A204.1 (cell line): ENCODE data around the gene SINHCAF.
"Not testable (repeated sequence)": the region's sequence is repeated elsewhere in the genome, so short reads cannot be mapped to it uniquely, and the experiment has no call there.

ENCODE experiments used
- FAIRE-seq: peaks from 2 replicates; lab custom pipeline; 2012; peaks lifted over from hg19 to GRCh38; lab: Jason Lieb, UNC

Gene SINHCAF

DNA sequence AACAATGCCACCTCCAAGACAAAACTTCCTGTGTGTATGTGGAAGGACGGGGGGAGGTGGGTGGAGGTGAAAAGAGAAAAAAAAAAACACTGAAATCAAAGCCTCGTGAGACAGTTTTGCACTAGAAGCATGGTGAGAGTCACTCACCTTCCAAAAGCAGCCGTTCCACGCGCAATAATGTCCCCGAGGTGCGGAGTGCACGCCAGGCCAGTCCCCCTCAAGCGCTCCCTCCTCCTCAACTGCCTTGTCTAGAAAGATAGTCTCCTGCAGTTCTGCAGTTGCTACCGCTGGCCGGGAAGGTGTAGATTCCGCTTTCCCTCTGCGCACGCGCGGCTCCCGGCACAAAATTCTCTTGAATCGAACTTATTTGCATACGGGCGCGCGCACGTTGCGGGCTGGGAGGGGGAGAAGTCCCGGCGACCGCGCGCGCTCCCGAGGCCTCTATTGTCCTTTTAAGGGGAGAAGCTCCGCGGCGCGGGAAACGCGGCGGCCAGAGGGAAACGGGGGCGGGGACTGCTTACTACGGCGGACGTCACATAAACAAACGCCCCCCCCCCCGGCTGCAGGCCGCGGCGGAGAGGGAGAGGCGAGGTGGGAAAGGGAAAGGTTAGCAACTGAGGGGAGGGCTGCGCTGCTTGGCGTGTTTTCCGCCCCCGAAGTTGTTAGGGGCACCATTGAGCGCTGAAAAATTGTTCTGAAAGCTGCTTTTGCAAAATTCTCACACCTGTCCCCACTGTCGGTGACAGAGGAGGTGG is at the start of gene SINHCAF:
TSS of gene SINHCAF (minus strand) at position 274 of the 755 bp plus-strand sequence. CDS start 27,946 bp downstream, outside the sequence.
- peak; percentile 47 for FAIRE-seq

GRCh38 chr12:31375422-31375821 is 49.5 kb upstream of the SINHCAF start:
- not testable (repeated sequence) for FAIRE-seq

DNA sequence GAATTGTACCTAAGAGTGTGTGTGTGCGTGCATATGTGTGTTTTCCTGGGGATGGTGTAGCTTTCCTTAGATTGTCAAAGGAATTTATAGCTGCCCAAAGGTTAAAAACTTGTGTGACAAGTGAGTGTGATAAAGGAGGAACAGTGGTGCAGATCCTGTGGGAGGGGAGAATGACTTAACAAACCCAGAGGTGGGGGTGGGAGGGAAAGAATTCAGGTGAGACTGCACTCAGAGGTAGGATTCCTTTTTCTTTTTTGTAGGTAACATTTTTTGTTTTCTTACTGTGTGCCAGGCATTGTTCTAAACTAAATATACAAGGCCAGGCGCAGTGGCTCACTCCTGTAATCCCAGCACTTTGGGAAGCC is 45.3 kb upstream of the SINHCAF start:
- FAIRE-seq = no peak

DNA sequence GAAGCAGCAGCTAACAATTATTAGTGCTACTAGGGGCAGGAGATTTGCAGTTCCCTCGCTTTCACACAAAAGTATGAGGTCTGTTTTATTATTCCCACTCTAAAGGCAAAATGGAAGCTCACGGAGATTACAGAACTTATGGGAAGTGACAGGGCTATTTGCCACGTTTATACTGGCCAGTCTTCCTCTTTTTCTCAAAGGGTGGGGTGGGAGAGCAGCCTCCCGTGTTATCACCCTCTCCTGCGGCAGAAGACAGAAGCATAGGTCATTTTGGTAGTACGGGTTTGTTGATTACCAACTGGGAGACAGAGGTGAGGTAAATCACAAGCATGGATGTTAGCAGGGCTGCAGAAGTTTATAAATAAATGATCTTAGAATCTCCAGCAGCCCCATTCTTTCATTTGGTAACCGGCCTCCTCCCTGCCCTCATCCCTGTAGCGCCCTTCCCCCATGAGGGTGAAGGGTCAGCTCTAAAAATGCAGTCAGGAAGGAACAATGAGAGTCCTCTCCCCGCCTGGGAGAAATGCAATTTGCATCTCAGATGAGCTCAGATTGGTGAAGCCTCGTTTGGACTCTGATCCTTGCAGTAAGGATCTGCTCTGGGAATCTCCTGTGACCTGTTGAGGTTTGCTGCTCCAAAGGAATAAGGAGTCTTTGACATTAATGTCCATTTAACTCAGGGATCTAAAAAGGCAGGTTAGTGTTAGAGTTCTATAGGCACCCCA is 44.7 kb upstream of the SINHCAF start:
- no peak for FAIRE-seq

GRCh38 chr12:31369712-31370521 is 44.0 kb upstream of the SINHCAF start:
- no peak for FAIRE-seq

GRCh38 chr12:31368666-31369361 is 42.9 kb upstream of the SINHCAF start:
- FAIRE-seq = no peak

- no peak for FAIRE-seq
Measured at GRCh38 chr12:31366104-31366621, 40.2 kb upstream of the SINHCAF start.

DNA sequence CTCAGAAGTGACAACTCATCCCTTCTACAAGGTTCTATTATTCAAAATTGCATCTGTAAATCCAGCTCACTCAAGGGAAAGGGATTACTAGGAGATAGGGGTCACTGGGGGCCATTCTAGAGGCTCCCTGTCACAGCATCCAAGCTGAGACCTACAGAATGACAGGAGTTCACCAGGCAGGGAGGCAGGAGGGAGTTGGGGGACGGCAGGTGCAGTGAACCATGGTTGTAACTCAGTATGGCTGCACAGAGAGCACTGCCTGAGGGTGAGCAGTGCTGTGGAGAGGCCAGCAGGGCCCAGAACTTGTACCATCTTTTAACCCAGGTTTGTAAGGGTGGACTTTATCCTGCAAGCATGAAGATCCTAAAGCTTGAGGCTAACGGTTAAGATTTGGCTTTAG is 37.9 kb upstream of the SINHCAF start:
- FAIRE-seq = no peak

GRCh38 chr12:31363416-31363809 is 37.5 kb upstream of the SINHCAF start:
- no peak for FAIRE-seq

DNA sequence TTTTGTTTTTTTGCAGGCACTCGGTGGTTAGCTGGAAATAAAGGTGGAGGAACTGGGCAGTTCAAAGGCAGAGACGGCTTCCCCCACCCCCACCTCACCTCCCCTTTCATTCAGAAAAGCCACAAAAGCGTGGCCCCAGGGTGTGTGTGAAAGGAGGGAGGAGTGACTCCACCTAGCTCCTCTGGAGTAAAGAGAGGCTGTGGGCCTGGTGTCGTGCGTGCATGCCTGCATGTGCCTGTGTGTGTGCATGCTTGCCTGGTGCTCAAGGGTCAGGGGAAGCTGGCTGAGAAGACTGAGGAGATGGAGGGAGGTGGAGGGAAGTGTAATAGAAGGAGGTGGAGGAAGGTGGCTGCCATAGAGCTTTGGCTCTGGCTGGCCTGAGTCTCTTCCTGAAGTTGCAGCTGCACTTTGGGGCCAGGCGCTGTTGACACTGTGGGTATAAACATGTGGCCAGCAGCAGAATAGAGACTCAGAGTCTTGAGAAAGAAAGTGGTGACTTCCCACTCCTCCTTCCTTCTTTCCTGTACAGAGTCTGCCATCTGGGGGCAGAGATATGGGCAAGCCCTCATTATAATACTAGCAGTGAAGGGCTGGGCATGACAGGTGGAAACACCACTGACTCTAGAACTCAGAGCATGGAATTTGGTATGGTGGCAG is 36.9 kb upstream of the SINHCAF start:
- FAIRE-seq = no peak

DNA sequence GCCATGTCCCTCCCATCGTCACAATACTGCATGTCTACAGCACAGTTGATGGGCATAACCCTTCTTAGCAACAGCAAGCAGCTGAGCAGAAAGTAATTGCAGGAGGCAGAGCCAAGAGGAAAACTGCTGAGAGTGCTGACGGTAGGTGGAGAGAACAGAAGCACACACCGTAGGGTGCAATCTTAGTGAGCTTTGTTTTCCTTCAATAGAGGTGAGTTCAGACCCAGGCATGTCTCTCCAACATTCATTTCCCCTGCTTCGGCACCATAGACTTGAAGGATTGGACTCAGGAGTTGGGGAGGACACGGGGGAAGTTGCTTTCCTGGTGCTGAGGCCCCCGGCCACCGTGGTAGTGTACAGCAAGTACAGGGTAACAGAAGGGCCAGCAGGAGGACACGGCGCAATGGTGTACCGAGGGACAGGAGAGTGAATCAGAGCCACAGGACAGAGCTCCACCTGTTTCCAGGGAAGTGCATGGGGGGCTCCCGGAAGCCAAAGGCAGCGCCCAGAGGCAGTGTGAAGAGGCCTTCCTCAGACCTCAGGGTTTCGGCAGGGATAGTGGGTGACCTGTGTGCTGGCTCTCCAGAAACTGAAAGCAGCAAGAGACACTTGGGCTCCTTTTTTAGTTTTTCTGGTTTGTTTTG is 36.3 kb upstream of the SINHCAF start:
- FAIRE-seq = no peak

DNA sequence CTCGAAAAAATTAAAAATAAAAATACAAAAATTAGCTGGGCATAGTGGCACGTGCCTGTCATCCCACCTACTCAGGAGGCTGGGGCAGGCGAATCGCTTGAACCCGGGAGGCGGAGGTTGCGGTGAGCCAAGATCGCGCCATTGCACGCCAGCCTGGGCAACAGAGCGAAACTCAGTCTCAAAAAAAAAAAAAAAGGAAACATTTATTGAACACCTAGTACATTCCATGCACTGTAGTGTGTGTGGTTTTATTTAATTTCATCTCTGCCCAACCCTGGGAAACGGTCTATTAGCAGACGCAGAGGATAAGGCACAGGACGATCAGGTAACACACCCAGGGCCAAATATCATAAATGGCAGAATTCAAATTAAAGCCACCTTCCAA is 35.8 kb upstream of the SINHCAF start:
- FAIRE-seq = no peak

- no peak for FAIRE-seq
Measured at GRCh38 chr12:31355747-31356107, 29.8 kb upstream of the SINHCAF start.

DNA sequence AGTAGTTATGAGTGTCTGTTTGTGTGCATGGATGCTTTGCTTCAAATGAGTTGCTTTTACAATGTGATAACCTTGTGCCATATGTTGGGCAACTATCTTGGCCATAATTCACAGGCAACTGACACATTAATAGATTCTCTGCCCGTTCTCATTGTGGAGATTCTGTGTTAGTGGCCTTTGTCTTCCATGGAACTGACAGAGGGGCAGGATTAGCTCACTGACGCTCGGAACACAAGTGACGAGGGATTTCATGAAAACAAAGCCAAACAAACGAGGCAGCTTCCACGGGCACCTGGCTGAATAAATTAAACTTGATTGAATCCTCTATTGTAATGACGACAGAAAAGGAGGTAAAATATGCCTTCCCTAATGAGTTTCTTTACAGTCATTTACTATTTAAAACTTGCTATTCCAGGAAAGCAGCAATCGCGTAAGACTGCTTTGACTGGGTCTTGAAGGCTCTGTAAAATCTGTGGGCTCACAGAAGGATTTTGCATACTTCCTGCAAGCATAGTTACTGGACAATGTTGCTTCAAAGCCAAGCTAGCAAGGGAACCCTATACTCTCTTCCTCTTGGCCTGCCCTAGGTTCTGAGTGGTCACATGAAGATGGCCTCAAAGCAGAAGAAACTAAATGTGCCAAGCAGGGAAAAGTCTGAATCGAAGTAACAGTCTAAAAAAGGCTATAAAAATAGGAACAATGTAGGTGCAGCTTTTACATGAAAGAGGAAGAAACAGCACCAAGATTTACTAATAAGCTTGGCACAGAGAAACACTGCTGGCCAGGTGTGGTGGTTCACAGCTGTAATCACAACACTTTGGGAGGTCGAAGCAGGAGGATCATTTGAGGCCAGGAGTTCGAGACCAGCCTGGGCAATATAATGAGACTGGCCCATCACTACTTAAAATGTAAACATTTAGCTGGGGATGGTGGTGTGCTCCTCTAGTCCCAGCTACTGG is 28.1 kb upstream of the SINHCAF start:
- FAIRE-seq = no peak

DNA sequence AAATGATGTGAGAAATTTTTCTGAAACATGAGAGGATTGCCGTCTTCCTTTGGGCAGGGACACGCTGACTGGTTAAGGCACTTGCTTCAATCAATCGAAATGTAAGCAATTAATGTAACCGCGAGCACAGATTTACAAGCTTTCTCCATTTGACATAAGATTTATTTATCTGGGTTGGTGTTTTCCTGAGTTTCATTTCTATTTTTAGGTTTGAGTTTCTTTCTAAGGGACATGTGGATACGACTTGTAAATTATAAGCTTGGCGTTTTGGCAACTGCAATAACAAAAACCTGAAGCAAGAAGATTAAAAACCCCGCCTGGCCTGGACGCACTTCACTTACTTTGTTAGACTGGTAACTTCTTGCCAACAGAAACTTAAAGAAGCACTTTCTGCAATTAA is 20.3 kb upstream of the SINHCAF start:
- FAIRE-seq = no peak

- no peak for FAIRE-seq
Measured at GRCh38 chr12:31343139-31343538, 17.2 kb upstream of the SINHCAF start.

GRCh38 chr12:31342286-31342685 is 16.3 kb upstream of the SINHCAF start:
- no peak for FAIRE-seq

- no peak for FAIRE-seq
Measured at GRCh38 chr12:31339831-31340622, 14.1 kb upstream of the SINHCAF start.

GRCh38 chr12:31337952-31338351 is 12.0 kb upstream of the SINHCAF start:
- no peak for FAIRE-seq
